Tibial nerve (tissue), 4 donors: Measurements from ENCODE around the gene EVI2B.

Source experiments
- CTCF ChIP-seq, 5 experiments: fragments of 200-600 bp in 3 of 5; fragments of 450-650 bp in 2 of 5; sonication (generic) in 3 of 5; IDR thresholded peaks; one replicate each; pipeline ENCODE4 v1.5.1; 2016 to 2019; ENCODE audit warnings: antibody characterized with exemption in 5 of 5, mild to moderate bottlenecking in 3 of 5, moderate library complexity in 2 of 5
- EP300 ChIP-seq, 2 donors: sonication (generic); formaldehyde crosslinking; IDR thresholded peaks; one replicate each; pipeline ENCODE4 v1.6.1; 2017; ENCODE audit warnings: antibody characterized with exemption in 2 of 2, mild to moderate bottlenecking in 1 of 2

- peak in 1 of 2 donors; percentile 43 for TF ChIP-seq EP300 (IDR thresholded peaks at IDR 0.05)
- TF ChIP-seq CTCF (IDR thresholded peaks at IDR 0.05): no peak
Measured at GRCh38 chr17:31321481-31321880, 7.6 kb upstream of the EVI2B start, which contains the start of gene EVI2A.
